Heart right ventricle (tissue), 16 donors: ENCODE measurements around the gene TSSC4. TPM values are rescaled to one million over a fixed set of nuclear protein-coding genes. Genes with fewer than 3 reads are reported as not detected.

Source experiments
- ATAC-seq, 8 donors: fragments of 200-7000 bp; cut with Tn5 transposase; one replicate each; pipeline ENCODE4 v1.9.1; 2020; ENCODE audit warnings: mild to moderate bottlenecking in 8 of 8, moderate library complexity in 8 of 8, moderate number of reproducible peaks in 1 of 8
- DNase-seq, 2 donors: peaks; one replicate each; pipeline ENCODE4 v3.0.0-alpha.2; 2020
- H3K27ac ChIP-seq, 10 donors: fragments of 200-600 bp; sonication (generic) in 2 of 10; one replicate each; pipeline versions ENCODE4 v1.5.0 to v1.8.0; 2020 to 2022; ENCODE audit warnings: mild to moderate bottlenecking in 3 of 10
- H3K27me3 ChIP-seq, 7 donors: fragments of 200-600 bp; one replicate each; pipeline ENCODE4 v1.8.0; 2021 to 2022; ENCODE audit warnings: mild to moderate bottlenecking in 2 of 7
- H3K36me3 ChIP-seq, 9 donors: fragments of 200-600 bp; sonication (generic) in 1 of 9; one replicate each; pipeline versions ENCODE4 v1.5.0 to v1.8.0; 2020 to 2022; ENCODE audit warnings: mild to moderate bottlenecking in 2 of 9
- H3K4me1 ChIP-seq, 9 donors: fragments of 200-600 bp; sonication (generic) in 1 of 9; one replicate each; pipeline versions ENCODE4 v1.5.0 to v1.8.0; 2020 to 2022; ENCODE audit warnings: mild to moderate bottlenecking in 4 of 9
- H3K4me3 ChIP-seq, 10 donors: fragments of 200-600 bp; sonication (generic) in 2 of 10; one replicate each; pipeline versions ENCODE4 v1.5.0 to v1.8.0; 2020 to 2022; ENCODE audit warnings: mild to moderate bottlenecking in 7 of 10, moderate library complexity in 2 of 10
- H3K9me3 ChIP-seq, 11 donors: fragments of 200-600 bp in 10 of 11; sonication (generic) in 2 of 11; one replicate each; pipeline versions ENCODE4 v1.5.0 to v1.8.0; 2013 to 2022; ENCODE audit warnings: mild to moderate bottlenecking in 2 of 11, control low read depth in 1 of 11, moderate library complexity in 1 of 11
- CTCF ChIP-seq, 9 donors: fragments of 200-600 bp; sonication (generic) in 2 of 9; IDR thresholded peaks; one replicate each; pipeline versions ENCODE4 v1.5.0 to v1.8.0; 2021 to 2022; ENCODE audit warnings: antibody characterized with exemption in 9 of 9, mild to moderate bottlenecking in 5 of 9, moderate library complexity in 1 of 9
- WGBS, 2 donors: extraction: QIAGEN DNeasy Blood & Tissue Kit; methylation state at CpG; one replicate each; pipeline ENCODE4 v1.1.7; 2013; ENCODE audit warnings: inconsistent platforms in 1 of 2; 5-methylcytosine and 5-hydroxymethylcytosine counted together
- intact Hi-C, 10 donors: fragments of 100-400 bp; cut with DNase I; formaldehyde crosslinking; loops; one replicate each; pipeline versions ENCODE4 v1.11.1 to v1.14.2; 2022
- polyA plus RNA-seq, 2 donors: library from polyadenylated mRNA; stranded (reverse); fragments of 200-250 nt; gene quantifications; one replicate each; pipeline ENCODE4 v1.2.3, GENCODE V29; 2013
- total RNA-seq, 10 donors: library from RNA; stranded (reverse); fragmentation: NEBNext Ultra II Directional in 3 of 10; extraction: Animal tissue kit (Norgen Biotek cat#: 25700) in 3 of 10; gene quantifications; one replicate each; pipeline versions ENCODE4 v1.2.1 to v1.2.4, GENCODE V29; 2021 to 2023
- donor health status: Arrhythmogenic right ventricular cardiomyopathy.
- donor health status: ischemic (EF 13 %, LVEDD 7.1; RV severe dilation, severe dysfunction).
- donor health status: healthy with polysubstance abuse.
- donor health status: DM: no; HTN: yes; CAD: no.
- donor health status: DM: no; HTN: no; CAD: no.
- donor health status: ischemic (EF 25% LVEDD 6.9; RV normal size, moderate dysfunction).
- donor health status: ischemic (EF 25% LVEDD 5.7; RV mildly dilated, moderate dysfunction).
- donor health status: healthy.
- donor health status: DM: yes; HTN: yes; CAD: no.
- donor health status: Ischemic cardiomyopathy.
- donor health status: ischemic (EF 35%, LVEDD 5.7; RV mildly dilated, moderate dysfunction).
- donor health status: nonischemic (EF 11% LVEDD 7.7; RV severe dilation, severe dysfunction).
- donor health status: DM: yes; HTN: yes; CAD: no.
- donor health status: PGD.
- donor health status: ischemic (EF 29% LVEDD 5.4; RV normal size, mild dysfunction).
- donor health status: nonischemic (EF 23%, LVEDD 6.1; RV moderate dilation, normal function).

The TSSC4 gene
- total and polyA plus RNA-seq, 12 donors, result 22.0 to 72.3 (median 30.7) TPM

GRCh38 chr11:2427721-2428321 is 27.3 kb downstream of the TSSC4 start:
- Histone ChIP-seq H3K9me3 (no peaks in the 10 kb centered on the region), H3K4me1 (no peaks in the 10 kb centered on the region), H3K27ac (no peak overlapping the region), H3K4me3 (no peak overlapping the region), H3K36me3 (no peaks in the 10 kb centered on the region), H3K27me3 (peaks cover 0 to 5% (median 0%) of the 10 kb centered on the region in 7 donors)
- TF ChIP-seq CTCF (IDR thresholded peaks at IDR 0.05), result no peak
- DNase-seq (peak in 1 of 2 donors; percentile 8), ATAC-seq (peak in 2 of 8 donors; percentile 5 to 7)
- intact Hi-C loops, result loop anchor here (1.0 to 5.0 kb wide), 6 partner anchors 103 to 464 kb away; partner anchors contain the start of gene CDKN1C (in 2 of the 10)
- 65 to 71% methylated on average over 12 of the region's 12 CpGs for WGBS, 2 donors

GRCh38 chr11:2428322-2428795 is 27.8 kb downstream of the TSSC4 start:
- Histone ChIP-seq H3K4me1 (no peaks in the 10 kb centered on the region), H3K4me3 (no peak overlapping the region), H3K36me3 (no peaks in the 10 kb centered on the region), H3K9me3 (no peaks in the 10 kb centered on the region), H3K27me3 (peaks cover 0 to 5% (median 0%) of the 10 kb centered on the region in 7 donors), H3K27ac (no peak overlapping the region)
- peak; percentile 73 to 90 (median 86) for TF ChIP-seq CTCF (IDR thresholded peaks at IDR 0.05)
- 51 to 64% methylated on average over 8 of the region's 8 CpGs for WGBS, 2 donors
- peak; percentile 74 to 90 (median 83) for ATAC-seq
- peak; percentile 78 to 79 for DNase-seq
- intact Hi-C loops, result loop anchor here (1.0 to 5.0 kb wide), 6 partner anchors 102 to 464 kb away; partner anchors contain the start of gene CDKN1C (in 2 of the 10)

GRCh38 chr11:2431395-2431794 is 30.8 kb downstream of the TSSC4 start:
- WGBS, 2 donors, result 89 to 90% methylated on average over 1 of the region's 1 CpG
- Histone ChIP-seq H3K9me3 (no peaks in the 10 kb centered on the region), H3K27ac (no peak overlapping the region), H3K4me1 (no peaks in the 10 kb centered on the region), H3K36me3 (no peaks in the 10 kb centered on the region), H3K4me3 (no peak overlapping the region), H3K27me3 (peaks cover 0 to 3% (median 0%) of the 10 kb centered on the region in 7 donors)
- TF ChIP-seq CTCF (IDR thresholded peaks at IDR 0.05), result no peak
- DNase-seq (no peak), ATAC-seq (no peak)
- intact Hi-C loops, result loop anchor here in 1 of 10 donors (5.0 kb wide), 1 partner anchor 466 kb away; no protein-coding TSS in a partner anchor

- Histone ChIP-seq H3K27ac (no peak overlapping the region), H3K4me1 (no peaks in the 10 kb centered on the region), H3K27me3 (peaks cover 0 to 9% (median 3%) of the 10 kb centered on the region in 7 donors), H3K4me3 (no peak overlapping the region), H3K36me3 (no peaks in the 10 kb centered on the region), H3K9me3 (no peaks in the 10 kb centered on the region)
- DNase-seq (peak in 1 of 2 donors; percentile 10), ATAC-seq (no peak)
- WGBS, 2 donors, result 72 to 80% methylated on average over 15 of the region's 15 CpGs
- intact Hi-C loops, result loop anchor here in 1 of 10 donors (5.0 kb wide), 1 partner anchor 465 kb away; no protein-coding TSS in a partner anchor
- TF ChIP-seq CTCF (IDR thresholded peaks at IDR 0.05), result no peak
These were observed 31.6 kb downstream of the TSSC4 start for GRCh38 chr11:2432171-2432621.
